Measurements from ENCODE around the gene KANSL2. TPM values are rescaled to one million over a fixed set of nuclear protein-coding genes. Genes with fewer than 3 reads are reported as not detected.
A peak's percentile ranks its signal among the peaks of the same experiment; 100 is the strongest.
"Not testable (repeated sequence)": the region's sequence is repeated elsewhere in the genome, so short reads cannot be mapped to it uniquely, and the experiment has no call there.

Gene KANSL2
- total RNA-seq, 2 donors from 2014 or later: 53.1 to 53.2 TPM

DNA sequence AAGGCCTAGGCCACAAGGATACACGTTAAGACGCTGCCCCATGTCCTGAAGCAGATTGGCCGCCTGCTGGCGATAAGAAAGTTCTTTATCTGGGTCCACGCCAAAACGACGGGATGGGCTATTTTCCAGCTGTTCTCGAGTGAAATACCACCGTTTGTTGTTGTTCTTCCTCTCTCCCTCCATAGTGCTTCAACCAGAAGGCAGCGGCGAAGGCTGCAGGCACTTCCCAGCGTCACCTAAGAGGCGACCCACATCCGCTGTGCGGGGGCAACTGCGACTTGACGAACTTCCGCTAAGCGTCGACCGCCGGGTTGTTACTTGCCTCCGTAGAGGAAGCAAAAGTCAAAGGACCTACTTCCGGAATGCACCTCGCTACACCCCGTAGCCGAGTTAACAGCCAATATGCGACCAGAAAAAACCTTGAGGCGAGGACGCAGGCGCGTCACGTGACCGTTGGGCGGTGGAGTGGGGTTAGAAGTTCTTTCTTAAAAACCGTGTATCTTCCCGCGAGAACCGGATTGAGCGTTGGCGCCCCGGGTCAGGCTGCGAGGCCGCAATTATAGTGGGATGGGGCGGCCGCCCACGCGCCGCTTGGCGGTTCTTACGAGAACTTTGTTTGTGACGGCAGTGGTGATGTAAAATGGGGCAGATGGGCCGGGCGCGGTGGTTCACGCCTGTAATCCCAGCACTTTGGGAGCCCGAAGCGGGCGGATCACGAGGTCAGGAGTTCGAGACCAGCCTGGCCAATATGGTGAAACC, 34.6 kb upstream of the KANSL2 start, which contains the start of gene CCNT1:
CCNT1 (minus strand) TSS at position 215 of the 759 bp plus-strand sequence; CDS start at position 183, 32 bp downstream.
- WGBS: under 1% methylated on average over 58 of the region's 61 CpGs
- peak within 1 kb of the TSS; percentile 52 to 55 for H3K4me3 ChIP-seq

DNA sequence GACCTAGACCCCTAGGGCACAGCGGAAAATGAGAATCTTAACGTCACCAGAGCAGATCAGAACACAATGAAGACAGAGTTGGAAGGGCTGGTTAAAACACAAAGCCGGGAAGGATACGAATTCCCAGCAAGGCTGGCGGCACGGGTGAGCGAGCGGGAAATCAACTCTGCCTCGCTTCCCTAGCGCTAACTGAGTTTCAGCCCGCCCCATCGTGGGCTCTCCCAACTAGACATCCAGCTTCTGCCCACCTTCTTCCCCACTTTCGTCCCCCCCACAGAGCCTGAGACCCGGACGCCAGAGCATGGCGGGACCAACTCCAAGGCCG, 34.1 kb upstream of the KANSL2 start:
- Histone ChIP-seq H3K27me3 (replicated peaks; ENCODE audit: insufficient read depth) (no peaks in the 10 kb centered on the region), H3K36me3 (no peaks in the 10 kb centered on the region), H3K4me1 (replicated peaks) (peaks cover 11% of the 10 kb centered on the region), H3K4me3 (peak overlapping the region; percentile 52 to 55), H3K27ac (peak overlapping the region; percentile 89 to 92), H3K9me3 (no peaks in the 10 kb centered on the region)
- no peak for TF ChIP-seq POLR2A (IDR thresholded peaks at IDR 0.05)
- TF ChIP-seq POLR2AphosphoS5 (IDR thresholded peaks at IDR 0.05): no peak
- TF ChIP-seq, protein P1, sequence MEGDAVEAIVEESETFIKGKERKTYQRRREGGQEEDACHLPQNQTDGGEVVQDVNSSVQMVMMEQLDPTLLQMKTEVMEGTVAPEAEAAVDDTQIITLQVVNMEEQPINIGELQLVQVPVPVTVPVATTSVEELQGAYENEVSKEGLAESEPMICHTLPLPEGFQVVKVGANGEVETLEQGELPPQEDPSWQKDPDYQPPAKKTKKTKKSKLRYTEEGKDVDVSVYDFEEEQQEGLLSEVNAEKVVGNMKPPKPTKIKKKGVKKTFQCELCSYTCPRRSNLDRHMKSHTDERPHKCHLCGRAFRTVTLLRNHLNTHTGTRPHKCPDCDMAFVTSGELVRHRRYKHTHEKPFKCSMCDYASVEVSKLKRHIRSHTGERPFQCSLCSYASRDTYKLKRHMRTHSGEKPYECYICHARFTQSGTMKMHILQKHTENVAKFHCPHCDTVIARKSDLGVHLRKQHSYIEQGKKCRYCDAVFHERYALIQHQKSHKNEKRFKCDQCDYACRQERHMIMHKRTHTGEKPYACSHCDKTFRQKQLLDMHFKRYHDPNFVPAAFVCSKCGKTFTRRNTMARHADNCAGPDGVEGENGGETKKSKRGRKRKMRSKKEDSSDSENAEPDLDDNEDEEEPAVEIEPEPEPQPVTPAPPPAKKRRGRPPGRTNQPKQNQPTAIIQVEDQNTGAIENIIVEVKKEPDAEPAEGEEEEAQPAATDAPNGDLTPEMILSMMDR (IDR thresholded peaks at IDR 0.05): no peak
- intact Hi-C loops (cut with DNase I): loop anchor here (1.0 kb wide), 1 partner anchor 34 kb away; the partner anchor contains the start of gene KANSL2
- DNase-seq (ENCODE audit: low spot score): no peak
- 0% methylated on average over 17 of the region's 17 CpGs for WGBS

More for the DNA sequence above, 34.6 kb upstream of the KANSL2 start, which contains the start of gene CCNT1:
- H3K27me3 ChIP-seq (replicated peaks; ENCODE audit: insufficient read depth): no peaks in the 10 kb centered on the region
- no peaks in the 10 kb centered on the region for H3K9me3 ChIP-seq
- peak; percentile 97 for DNase-seq (ENCODE audit: low spot score)
- no peaks in the 10 kb centered on the region for H3K36me3 ChIP-seq
- intact Hi-C loops (cut with DNase I): loop anchor here (1.0 kb wide), 1 partner anchor 34 kb away; the partner anchor contains the start of gene KANSL2
- TF ChIP-seq POLR2A (IDR thresholded peaks at IDR 0.05): peak; percentile 16
- peak; percentile 100 for TF ChIP-seq POLR2AphosphoS5 (IDR thresholded peaks at IDR 0.05)
- TF ChIP-seq, protein P1 (IDR thresholded peaks at IDR 0.05): peak in 3 of 4 experiments; percentile 24 to 54 (median 52)
- peak within 1 kb of the TSS; percentile 89 to 92 for H3K27ac ChIP-seq
- peaks cover 11% of the 10 kb centered on the region for H3K4me1 ChIP-seq (replicated peaks)

DNA sequence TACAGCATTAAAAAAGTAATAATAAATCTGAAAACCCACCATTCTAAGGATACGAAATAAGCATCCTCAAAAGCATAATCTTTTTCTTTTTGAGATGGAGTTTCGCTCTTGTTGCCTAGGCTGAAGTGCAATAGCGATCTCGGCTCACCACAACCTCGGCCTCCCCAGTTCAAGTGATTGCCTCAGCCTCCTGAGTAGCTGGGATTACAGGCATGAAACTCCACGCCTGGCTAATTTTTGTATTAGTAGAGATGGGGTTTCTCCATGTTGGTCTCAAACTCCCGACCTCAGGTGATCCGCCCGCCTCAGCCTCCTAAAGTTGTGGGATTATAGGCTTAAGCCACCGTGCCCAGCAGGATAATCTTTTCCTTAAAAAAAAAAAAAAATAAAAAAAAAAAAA, 30.2 kb upstream of the KANSL2 start:
- peaks cover 0 to 4% of the 10 kb centered on the region in 2 donors for H3K36me3 ChIP-seq
- no peaks in the 10 kb centered on the region for H3K9me3 ChIP-seq
- TF ChIP-seq POLR2A (IDR thresholded peaks at IDR 0.05) (no peak), POLR2AphosphoS5 (IDR thresholded peaks at IDR 0.05) (no peak)
- TF ChIP-seq, protein P1 (IDR thresholded peaks at IDR 0.05): no peak
- no peak overlapping the region for H3K27ac ChIP-seq
- peaks cover 11% of the 10 kb centered on the region for H3K4me1 ChIP-seq (replicated peaks)
- H3K4me3 ChIP-seq: no peak overlapping the region
- intact Hi-C loops (cut with DNase I): no loop called here
- no peaks in the 10 kb centered on the region for H3K27me3 ChIP-seq (replicated peaks; ENCODE audit: insufficient read depth)
- DNase-seq (ENCODE audit: low spot score): no peak
- 95% methylated on average over 10 of the region's 10 CpGs for WGBS

DNA sequence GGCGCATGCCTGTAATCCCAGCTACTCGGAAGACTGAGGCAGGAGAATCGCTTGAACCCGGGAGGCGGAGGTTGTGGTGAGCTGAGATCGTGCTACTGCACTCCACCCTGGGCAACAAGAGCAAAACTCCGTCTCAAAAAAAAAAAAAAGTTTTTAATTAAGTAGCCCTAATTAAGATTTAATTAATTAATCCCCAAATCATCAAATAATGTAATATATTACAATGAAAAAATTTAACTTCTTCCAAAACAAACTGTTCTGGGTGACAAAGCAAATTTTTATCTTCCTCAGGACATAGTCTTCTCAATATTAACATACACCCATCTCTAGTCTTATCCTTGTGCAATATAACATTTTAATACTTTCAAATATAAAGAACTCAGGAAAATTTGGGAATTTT, 16.8 kb upstream of the KANSL2 start:
- DNase-seq (ENCODE audit: low spot score); H3K36me3 ChIP-seq; H3K4me3 ChIP-seq; H3K9me3 ChIP-seq; H3K27ac ChIP-seq; H3K4me1 ChIP-seq (replicated peaks); H3K27me3 ChIP-seq (replicated peaks; ENCODE audit: insufficient read depth); intact Hi-C loops (cut with DNase I): not testable (repeated sequence)
- 95% methylated on average over 7 of the region's 7 CpGs for WGBS

DNA sequence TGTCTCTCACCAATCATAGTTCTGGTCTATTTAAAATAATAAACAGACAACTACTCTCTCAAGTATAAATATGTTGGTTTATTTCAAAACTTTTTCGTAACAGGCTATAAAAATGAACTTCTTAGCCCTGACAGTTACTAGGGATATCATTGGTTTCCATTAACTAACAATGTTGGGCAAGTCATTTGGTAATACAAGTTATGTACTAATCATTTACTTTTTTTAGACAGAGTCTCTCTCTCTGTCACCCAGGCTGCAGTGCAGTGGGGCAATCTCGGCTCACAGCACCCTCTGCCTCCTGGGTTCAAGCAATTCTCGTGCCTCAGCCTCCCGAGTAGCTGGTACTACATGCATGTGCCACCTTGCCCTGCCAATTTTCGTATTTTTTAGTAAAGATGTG, 14.6 kb upstream of the KANSL2 start:
- 95% methylated on average over 5 of the region's 5 CpGs for WGBS

More for the DNA sequence above, 14.6 kb upstream of the KANSL2 start:
- Histone ChIP-seq H3K9me3 (no peaks in the 10 kb centered on the region), H3K4me3 (no peak overlapping the region), H3K4me1 (replicated peaks) (no peaks in the 10 kb centered on the region), H3K27me3 (replicated peaks; ENCODE audit: insufficient read depth) (no peaks in the 10 kb centered on the region), H3K36me3 (peaks cover 6 to 13% of the 10 kb centered on the region in 2 donors), H3K27ac (no peak overlapping the region)
- TF ChIP-seq POLR2A (IDR thresholded peaks at IDR 0.05) (no peak), POLR2AphosphoS5 (IDR thresholded peaks at IDR 0.05) (no peak)
- TF ChIP-seq, protein P1 (IDR thresholded peaks at IDR 0.05): no peak
- no peak for DNase-seq (ENCODE audit: low spot score)
- intact Hi-C loops (cut with DNase I): no loop called here

All from prostate gland (tissue), 2 donors.